ENCODE measurements around the gene RIT2. TPM values are rescaled to one million over a fixed set of nuclear protein-coding genes. Genes with fewer than 3 reads are reported as not detected.

RIT2 gene
- total RNA-seq, 4 donors from 2014 or later = not detected

GRCh38 chr18:43010611-43011010 is 104.9 kb downstream of the RIT2 start:
- Histone ChIP-seq H3K9me3 (no peaks in the 10 kb centered on the region), H3K36me3 (no peaks in the 10 kb centered on the region), H3K4me3 (no peak overlapping the region), H3K27ac (no peak overlapping the region), H3K27me3 (no peaks in the 10 kb centered on the region), H3K4me1 (no peaks in the 10 kb centered on the region)
- TF ChIP-seq POLR2A (IDR thresholded peaks at IDR 0.05) = no peak
- TF ChIP-seq CTCF (IDR thresholded peaks at IDR 0.05) = no peak
- no peak for TF ChIP-seq POLR2AphosphoS5 (IDR thresholded peaks at IDR 0.05)
- TF ChIP-seq EP300 (IDR thresholded peaks at IDR 0.05) = no peak
- 59 to 63% methylated on average over 1 of the region's 1 CpG for WGBS, 2 donors (ENCODE audit: low coverage in 1 of 2)
- no peak for ATAC-seq

DNA sequence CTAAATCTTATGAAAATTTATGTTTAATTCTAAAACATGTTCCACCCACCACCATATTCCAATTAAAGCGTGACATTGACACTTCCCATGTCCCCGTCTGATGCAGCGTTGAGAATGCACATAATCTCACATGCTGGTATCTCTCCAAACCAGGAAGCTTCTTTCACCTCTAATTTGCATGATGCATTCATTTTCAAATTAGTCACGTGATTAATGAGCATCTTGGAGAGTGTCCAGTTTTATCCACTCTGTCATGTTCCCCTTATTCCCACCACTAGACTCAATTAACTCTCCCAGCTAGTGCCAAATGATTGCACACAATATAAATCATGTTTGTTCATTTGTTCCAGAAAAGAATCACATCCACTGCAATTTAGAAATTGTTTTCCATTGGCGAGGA is 105.8 kb downstream of the RIT2 start:
- ATAC-seq = no peak
- Histone ChIP-seq H3K4me3 (no peak overlapping the region), H3K27ac (no peak overlapping the region), H3K27me3 (no peaks in the 10 kb centered on the region), H3K36me3 (no peaks in the 10 kb centered on the region), H3K9me3 (no peaks in the 10 kb centered on the region), H3K4me1 (no peaks in the 10 kb centered on the region)
- WGBS, 2 donors (ENCODE audit: low coverage in 1 of 2) = 23 to 47% methylated on average over 4 to 5 of the region's 5 CpGs
- TF ChIP-seq EP300 (IDR thresholded peaks at IDR 0.05) (no peak), POLR2AphosphoS5 (IDR thresholded peaks at IDR 0.05) (no peak), CTCF (IDR thresholded peaks at IDR 0.05) (no peak), POLR2A (IDR thresholded peaks at IDR 0.05) (no peak)

GRCh38 chr18:43007365-43007764 is 108.1 kb downstream of the RIT2 start:
- ATAC-seq = no peak
- Histone ChIP-seq H3K36me3 (no peaks in the 10 kb centered on the region), H3K9me3 (no peaks in the 10 kb centered on the region), H3K27me3 (no peaks in the 10 kb centered on the region), H3K4me3 (no peak overlapping the region), H3K27ac (no peak overlapping the region), H3K4me1 (no peaks in the 10 kb centered on the region)
- 66 to 81% methylated on average over 2 of the region's 2 CpGs for whole genome bisulfite sequencing, 2 donors (ENCODE audit: low coverage in 1 of 2)
- TF ChIP-seq EP300 (IDR thresholded peaks at IDR 0.05) = no peak
- no peak for TF ChIP-seq POLR2A (IDR thresholded peaks at IDR 0.05)
- no peak for TF ChIP-seq POLR2AphosphoS5 (IDR thresholded peaks at IDR 0.05)
- TF ChIP-seq CTCF (IDR thresholded peaks at IDR 0.05) = no peak

DNA sequence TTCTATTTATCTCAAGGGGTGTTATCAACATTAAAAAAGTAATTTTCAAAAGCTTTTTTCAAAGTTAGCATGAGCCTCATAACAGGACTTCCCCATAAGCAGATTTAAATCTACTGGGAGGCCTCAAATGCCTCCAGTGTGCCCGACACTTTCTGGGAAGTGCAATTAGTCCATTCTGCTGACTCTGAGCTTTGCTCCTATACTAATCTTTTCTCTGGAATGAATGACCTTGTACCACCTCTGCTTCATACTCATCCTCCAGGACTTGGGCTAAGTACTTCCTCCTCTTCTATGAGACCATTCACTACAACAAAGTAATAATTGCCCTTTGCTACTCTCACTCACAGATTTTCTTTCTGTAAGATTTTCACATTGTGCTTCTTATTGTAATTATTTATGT is 111.1 kb downstream of the RIT2 start:
- ATAC-seq = no peak
- H3K9me3 ChIP-seq = no peaks in the 10 kb centered on the region
- no peak overlapping the region for H3K4me3 ChIP-seq
- WGBS, 2 donors (ENCODE audit: low coverage in 1 of 2) = 88 to 89% methylated on average over 1 of the region's 1 CpG
- H3K27ac ChIP-seq = no peak overlapping the region
- no peak for TF ChIP-seq EP300 (IDR thresholded peaks at IDR 0.05)
- TF ChIP-seq POLR2AphosphoS5 (IDR thresholded peaks at IDR 0.05) = no peak
- TF ChIP-seq CTCF (IDR thresholded peaks at IDR 0.05) = no peak
- no peak for TF ChIP-seq POLR2A (IDR thresholded peaks at IDR 0.05)
- H3K27me3 ChIP-seq = no peaks in the 10 kb centered on the region
- H3K4me1 ChIP-seq = no peaks in the 10 kb centered on the region
- H3K36me3 ChIP-seq = no peaks in the 10 kb centered on the region

DNA sequence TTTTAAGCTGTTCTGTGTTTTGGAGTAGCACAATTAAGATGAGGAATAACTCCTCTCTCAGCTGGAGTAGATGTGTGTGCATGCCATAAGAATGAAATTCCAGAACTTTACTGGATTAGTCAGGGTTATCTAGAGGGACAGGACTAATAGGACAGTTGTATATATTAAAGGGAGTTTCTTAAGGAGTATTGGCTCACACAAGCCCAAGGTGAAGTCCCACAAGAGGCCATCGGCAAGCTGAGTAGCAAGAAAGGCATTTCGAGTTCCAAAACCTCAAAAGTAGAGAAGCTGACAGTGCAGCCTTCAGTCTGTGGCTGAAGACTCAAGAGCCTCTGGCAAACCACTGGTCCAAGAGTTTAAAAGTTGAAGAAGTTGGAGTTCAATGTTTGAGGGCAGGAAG is 113.7 kb downstream of the RIT2 start:
- no peak for ATAC-seq
- no peak for TF ChIP-seq CTCF (IDR thresholded peaks at IDR 0.05)
- Histone ChIP-seq H3K4me1 (no peaks in the 10 kb centered on the region), H3K36me3 (no peaks in the 10 kb centered on the region), H3K4me3 (no peak overlapping the region), H3K27me3 (no peaks in the 10 kb centered on the region), H3K27ac (no peak overlapping the region), H3K9me3 (no peaks in the 10 kb centered on the region)
- WGBS, 2 donors (ENCODE audit: low coverage in 1 of 2) = 51 to 82% methylated on average over 2 of the region's 2 CpGs
